GM12878 (cell line): ENCODE results near the gene TUBB3. TPM values are rescaled to one million over a fixed set of nuclear protein-coding genes. Genes with fewer than 3 reads are reported as not detected.

Experiments
- BHLHE40 ChIP-seq, 2 experiments: fragments of 450-650 bp in 1 of 2; IDR thresholded peaks; 2 replicates each; pipeline ENCODE4 v1.6.1; 2011 to 2017; ENCODE audit warnings: low read depth in 2 of 2, borderline replicate concordance in 1 of 2, improper control_type of control experiment in 1 of 2, low read length in 1 of 2, mild to moderate bottlenecking in 1 of 2
- FOXM1 ChIP-seq: IDR thresholded peaks from 2 replicates; pipeline ENCODE4 v1.6.1; 2012; ENCODE audit warnings: low read depth, mild to moderate bottlenecking, inconsistent platforms, low read length, moderate library complexity
- GATAD2B ChIP-seq: fragments of 450-650 bp; conservative IDR thresholded peaks from 2 replicates; pipeline ENCODE4 v1.6.1; 2017; ENCODE audit warnings: low read depth, mild to moderate bottlenecking, moderate library complexity
- MYB ChIP-seq: fragments of 150-350 bp; IDR thresholded peaks from 2 replicates; pipeline ENCODE4 v1.6.1; 2014; ENCODE audit warnings: mild to moderate bottlenecking, low read depth, low read length, borderline replicate concordance
- NFIC ChIP-seq: IDR thresholded peaks from 2 replicates; pipeline ENCODE4 v1.6.1; 2012; ENCODE audit warnings: low read depth, mild to moderate bottlenecking, inconsistent platforms, low read length, moderate library complexity
- RAD51 ChIP-seq: fragments of 450-650 bp; IDR thresholded peaks from 2 replicates; pipeline ENCODE4 v1.6.1; 2016; ENCODE audit warnings: moderate library complexity, mild to moderate bottlenecking, inconsistent platforms
- RFX5 ChIP-seq: IDR thresholded peaks from 2 replicates; pipeline ENCODE4 v1.6.1; 2011; ENCODE audit warnings: low read depth, low read length, improper control_type of control experiment
- RUNX3 ChIP-seq: IDR thresholded peaks from 2 replicates; pipeline ENCODE4 v1.6.1; 2012; ENCODE audit warnings: low read length, inconsistent platforms
- SUPT20H ChIP-seq: IDR thresholded peaks from 2 replicates; pipeline ENCODE4 v1.6.1; 2011; ENCODE audit warnings: low read depth, mild to moderate bottlenecking, low read length, moderate library complexity, borderline replicate concordance; ENCODE audit not compliant: control insufficient read depth
- ZBTB40 ChIP-seq: fragments of 450-650 bp; IDR thresholded peaks from 2 replicates; pipeline ENCODE4 v1.6.1; 2016; ENCODE audit warnings: mild to moderate bottlenecking, moderate library complexity, borderline replicate concordance
- ZNF207 ChIP-seq: fragments of 450-650 bp; IDR thresholded peaks from 2 replicates; pipeline ENCODE4 v1.6.1; 2014; ENCODE audit warnings: antibody characterized with exemption, mild to moderate bottlenecking, borderline replicate concordance
- ZNF274 ChIP-seq: IDR thresholded peaks from one replicate; pipeline ENCODE4 v1.8.0; 2011; ENCODE audit not compliant: insufficient read length, insufficient read depth
- ZSCAN29 ChIP-seq: fragments of 450-650 bp; IDR thresholded peaks from 2 replicates; pipeline ENCODE4 v1.6.1; 2017; ENCODE audit warnings: mild to moderate bottlenecking, moderate library complexity
- polyA plus RNA-seq, 11 experiments: library from polyadenylated mRNA; depleted of rRNA in 4 of 11; unstranded in 6 of 11; stranded (reverse) in 5 of 11; fragments of >200 nt; fragmentation: Nextera tagmentation in 4 of 11; fragmentation: Illumina TruSeq in 1 of 11; extraction: Ambion mirVana in 4 of 11; extraction: Trizol in 1 of 11; gene quantifications; 1 replicate in 1 of 11; 2 replicates in 10 of 11; pipeline versions ENCODE4 v1.2.1 to v1.2.3, GENCODE V29; 2011 to 2016; ENCODE audit warnings: inconsistent platforms in 2 of 11, missing spikeins in 2 of 11, low read depth in 1 of 11
- total RNA-seq, 4 experiments: library from RNA; depleted of rRNA in 3 of 4; stranded (reverse); fragments of >200 nt in 3 of 4; fragmentation: Illumina TruSeq in 1 of 4; extraction: Trizol in 1 of 4; gene quantifications; 2 replicates each; pipeline versions ENCODE4 v1.2.1 to v1.2.3, GENCODE V29; 2013 to 2021

The TUBB3 gene
- total and polyA plus RNA-seq, 10 of the 15 experiments (the other 5 are each of a cell fraction or from before 2014, with no cell fraction given) = 0.09 to 2.5 (median 0.58) TPM; not detected in 1

GRCh38 chr16:89949121-89949742 is 26.1 kb downstream of the TUBB3 start (continued):
- TF ChIP-seq ZBTB40 (no peak), ZNF207 (no peak), GATAD2B (0 out of 2 replicates have a peak, but pooled peaks have one; percentile 25), RFX5 (no peak), SUPT20H (no peak), RAD51 (no peak), ZNF274 (no peak), BHLHE40 (IDR thresholded peaks at IDR 0.05; ENCODE audit: borderline replicate concordance in 1 of 2, low read depth in 2 of 2, low read length in 1 of 2) (no peak), NFIC (no peak), MYB (no peak), ZSCAN29 (no peak), RUNX3 (no peak), FOXM1 (no peak)
